Central memory CD4-positive, alpha-beta T cell (primary cell): ENCODE measurements around the gene REM2.

Experiments
- DNase-seq: peaks from one replicate; pipeline ENCODE4 v3.0.0; 2022
- total RNA-seq, 3 experiments: gene quantifications; one replicate each; lab custom pipeline; 2026; lab: John Stamatoyannopoulos, UW

Gene REM2
- 0.21 to 9.8 (median 4.6) reads per million in 3 experiments for total RNA-seq

- no peak for DNase-seq
These were observed at the start of gene REM2 for GRCh38 chr14:22883173-22883976. Gene REM2 (plus strand): TSS chr14:22883222. CDS start chr14:22883288, 66 bp downstream.

DNA sequence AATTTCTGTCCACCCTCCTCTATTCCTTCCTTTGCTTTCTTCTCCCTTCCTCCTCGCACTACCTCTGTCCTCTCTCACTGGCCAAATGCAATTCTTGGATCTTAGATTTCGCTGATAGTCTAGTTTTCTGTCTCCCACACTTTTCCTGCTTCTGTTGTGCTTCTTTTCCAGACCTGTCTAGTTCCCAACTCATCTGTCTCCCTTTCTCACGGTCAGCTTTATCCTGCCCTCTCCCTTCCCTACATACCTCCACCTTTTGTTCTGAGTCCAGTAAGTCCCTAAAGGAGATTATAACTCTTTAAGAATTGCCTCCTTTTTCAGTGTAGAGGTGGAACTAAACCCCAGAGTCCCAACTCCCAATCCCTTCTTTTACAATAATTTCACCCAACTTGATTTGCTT lies 47.5 kb upstream of the REM2 start:
- no peak for DNase-seq

- DNase-seq, result no peak
These were observed 46.5 kb upstream of the REM2 start, which contains the start of gene MMP14 for GRCh38 chr14:22836301-22837113. Gene MMP14 (plus strand): TSS chr14:22836585. CDS start chr14:22836818, 233 bp downstream.

DNA sequence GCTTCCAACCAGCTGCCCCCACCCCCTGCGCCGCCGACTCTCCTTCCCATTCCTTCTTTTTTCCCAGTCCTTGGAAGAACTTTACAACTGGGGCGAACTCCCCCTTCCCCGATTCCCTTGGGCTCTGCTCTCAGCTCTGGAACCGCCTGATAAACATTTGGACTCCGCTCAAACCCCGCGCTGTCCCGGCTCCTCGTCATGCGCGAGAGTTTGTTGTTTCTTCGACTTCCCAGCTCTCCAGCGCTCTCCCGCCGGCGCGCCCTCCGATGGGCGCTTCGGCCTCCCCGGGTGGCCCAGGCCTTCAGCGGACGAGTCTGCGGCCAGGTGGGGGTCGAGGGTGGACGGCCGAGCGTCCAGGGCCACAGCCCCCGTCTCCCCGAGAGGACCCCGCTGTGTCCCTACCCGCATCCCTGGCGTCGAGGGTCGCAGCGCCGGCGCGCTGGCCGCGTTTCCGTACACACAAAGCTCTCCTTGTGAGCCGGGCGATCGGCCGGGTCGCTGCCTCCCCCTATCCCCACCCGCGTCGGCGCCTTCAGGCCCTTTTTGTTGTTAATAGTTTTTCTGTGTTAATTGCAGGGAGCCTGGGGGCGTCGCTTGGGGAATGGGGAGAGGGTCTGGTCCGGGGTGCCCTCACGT lies 45.8 kb upstream of the REM2 start:
- DNase-seq, result no peak

GRCh38 chr14:22837750-22838538 lies 45.1 kb upstream of the REM2 start:
- DNase-seq, result no peak

DNA sequence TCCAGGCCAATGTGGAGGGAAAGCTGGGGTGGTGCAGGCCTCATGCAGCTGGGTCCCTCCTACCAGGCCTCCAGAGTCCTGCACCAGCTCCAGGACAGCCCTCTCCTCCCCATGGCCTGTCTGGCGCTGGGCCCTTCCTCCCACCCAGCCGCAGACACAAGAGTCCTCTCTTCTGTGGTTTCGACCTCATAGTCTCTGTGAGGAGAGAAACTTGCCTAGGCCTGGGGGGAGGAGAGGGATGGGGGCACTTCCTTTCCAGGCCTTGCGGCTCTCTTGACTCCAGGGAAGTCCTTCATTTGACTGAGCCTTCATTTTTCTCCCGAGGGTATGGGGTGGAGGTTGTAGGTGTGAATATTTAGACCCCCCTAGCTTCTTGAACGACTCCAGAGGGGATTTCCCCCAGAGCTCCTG lies 44.4 kb upstream of the REM2 start:
- no peak for DNase-seq

GRCh38 chr14:22839159-22839779 lies 43.8 kb upstream of the REM2 start:
- DNase-seq, result no peak

DNA sequence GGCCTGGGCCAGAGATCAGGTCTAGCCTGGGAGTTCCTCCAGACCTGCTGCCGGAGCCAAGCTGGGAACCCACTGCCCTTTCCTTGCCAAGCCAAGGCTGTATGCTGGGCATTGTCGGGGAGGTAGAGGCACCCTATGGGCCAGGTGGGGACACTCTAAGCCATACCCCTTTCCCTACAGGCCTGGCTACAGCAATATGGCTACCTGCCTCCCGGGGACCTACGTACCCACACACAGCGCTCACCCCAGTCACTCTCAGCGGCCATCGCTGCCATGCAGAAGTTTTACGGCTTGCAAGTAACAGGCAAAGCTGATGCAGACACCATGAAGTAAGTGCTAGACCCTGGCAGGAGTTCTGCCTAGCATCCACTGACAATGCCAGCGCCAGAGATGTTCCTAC lies 41.7 kb upstream of the REM2 start:
- DNase-seq, result no peak

DNA sequence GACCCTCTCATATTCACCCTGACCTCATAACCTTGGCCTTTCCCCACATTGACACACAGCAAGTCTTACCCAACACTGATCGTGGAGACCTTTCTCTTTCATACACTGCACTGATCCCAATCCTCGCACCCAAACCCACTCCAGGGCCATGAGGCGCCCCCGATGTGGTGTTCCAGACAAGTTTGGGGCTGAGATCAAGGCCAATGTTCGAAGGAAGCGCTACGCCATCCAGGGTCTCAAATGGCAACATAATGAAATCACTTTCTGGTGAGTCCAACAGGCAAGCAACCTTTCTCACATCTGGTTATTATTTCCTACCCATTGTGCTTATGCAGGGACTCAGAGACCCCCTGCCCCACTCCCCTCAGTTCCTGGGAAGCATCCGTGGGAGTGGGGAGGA lies 41.3 kb upstream of the REM2 start:
- no peak for DNase-seq

GRCh38 chr14:22842211-22843122 lies 40.6 kb upstream of the REM2 start:
- no peak for DNase-seq

GRCh38 chr14:22843123-22843925 lies 39.7 kb upstream of the REM2 start:
- no peak for DNase-seq

- DNase-seq, result no peak
These were observed 38.6 kb upstream of the REM2 start for GRCh38 chr14:22844221-22845102.

DNA sequence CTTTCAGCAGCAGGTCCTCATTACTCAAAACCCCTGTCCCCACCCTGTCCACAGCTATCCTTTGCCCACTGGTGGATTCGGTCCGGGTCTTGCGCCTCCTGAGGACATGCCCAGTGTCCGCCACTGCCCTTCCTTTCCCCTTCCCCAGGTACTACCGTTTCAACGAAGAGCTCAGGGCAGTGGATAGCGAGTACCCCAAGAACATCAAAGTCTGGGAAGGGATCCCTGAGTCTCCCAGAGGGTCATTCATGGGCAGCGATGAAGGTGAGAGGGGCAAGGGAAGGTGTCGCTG lies 38.0 kb upstream of the REM2 start:
- no peak for DNase-seq

GRCh38 chr14:22845821-22846625 lies 37.0 kb upstream of the REM2 start:
- DNase-seq, result no peak

DNA sequence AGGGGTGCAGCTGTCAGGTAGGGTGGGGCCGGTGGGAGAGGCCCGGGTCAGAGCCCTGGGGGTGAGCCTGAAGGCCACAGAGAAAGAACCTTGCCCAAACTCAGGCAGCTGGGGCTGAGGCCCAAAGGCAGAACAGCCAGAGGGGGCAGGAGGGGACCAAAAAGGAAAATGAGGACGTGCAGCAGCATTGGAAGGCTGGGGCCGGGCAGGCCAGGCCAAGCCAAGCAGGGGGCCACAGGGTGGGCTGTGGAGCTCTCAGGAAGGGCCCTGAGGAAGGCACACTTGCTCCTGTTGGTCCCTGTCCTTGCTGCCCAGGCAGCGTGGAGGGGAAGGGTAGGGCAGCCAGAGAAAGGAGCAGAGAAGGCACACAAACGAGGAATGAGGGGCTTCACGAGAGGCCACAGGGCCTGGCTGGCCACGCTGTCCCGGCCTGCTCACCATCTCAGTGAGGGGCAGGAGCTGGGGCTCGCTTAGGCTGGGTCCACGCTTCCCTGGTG lies 36.2 kb upstream of the REM2 start:
- no peak for DNase-seq

- DNase-seq, result no peak
These were observed 35.2 kb upstream of the REM2 start for GRCh38 chr14:22847661-22848341.

- DNase-seq, result no peak
These were observed 34.5 kb upstream of the REM2 start for GRCh38 chr14:22848351-22849164.
